Measurements from ENCODE around the gene BCL6.

DNA sequence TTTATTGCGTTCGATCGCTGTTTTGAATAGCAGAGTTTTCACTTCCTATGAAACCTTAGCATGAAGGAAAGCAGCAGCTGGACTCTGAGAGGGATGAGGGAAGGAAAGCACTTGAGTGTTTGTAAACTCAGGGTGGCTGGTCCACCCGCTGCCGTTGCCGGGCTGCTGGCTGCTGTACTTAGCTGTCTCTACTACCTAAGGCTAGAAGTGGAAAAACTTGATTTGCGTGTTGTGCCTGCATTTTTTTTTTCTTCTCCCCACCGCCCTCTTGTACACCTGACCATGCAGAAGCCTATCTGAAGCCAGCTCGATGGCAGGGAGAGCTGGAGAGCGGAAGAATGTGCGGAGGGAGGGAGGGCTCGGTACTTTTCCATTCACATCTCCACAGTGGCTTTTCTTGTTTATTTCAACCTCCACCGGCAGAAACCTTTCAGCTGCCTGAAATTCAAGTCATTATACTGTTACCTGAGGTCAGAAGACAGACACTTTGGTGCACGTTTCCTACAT, 4.8 kb upstream of the BCL6 start:
- TF ChIP-seq CTCF (conservative IDR thresholded peaks at IDR 0.05; ENCODE audit: low read depth in 2 of 2) (no peak), POLR2AphosphoS5 (IDR thresholded peaks at IDR 0.05; ENCODE audit: low read depth) (no peak), EZH2 (IDR thresholded peaks at IDR 0.05; ENCODE audit: low read depth, unreplicated experiment) (no peak), STAT1 (IDR thresholded peaks at IDR 0.05; ENCODE audit: unreplicated experiment) (no peak), ZNF114 (CRISPR knock-in tag; IDR thresholded peaks at IDR 0.05) (no peak)
- TF ChIP-seq, protein P1, sequence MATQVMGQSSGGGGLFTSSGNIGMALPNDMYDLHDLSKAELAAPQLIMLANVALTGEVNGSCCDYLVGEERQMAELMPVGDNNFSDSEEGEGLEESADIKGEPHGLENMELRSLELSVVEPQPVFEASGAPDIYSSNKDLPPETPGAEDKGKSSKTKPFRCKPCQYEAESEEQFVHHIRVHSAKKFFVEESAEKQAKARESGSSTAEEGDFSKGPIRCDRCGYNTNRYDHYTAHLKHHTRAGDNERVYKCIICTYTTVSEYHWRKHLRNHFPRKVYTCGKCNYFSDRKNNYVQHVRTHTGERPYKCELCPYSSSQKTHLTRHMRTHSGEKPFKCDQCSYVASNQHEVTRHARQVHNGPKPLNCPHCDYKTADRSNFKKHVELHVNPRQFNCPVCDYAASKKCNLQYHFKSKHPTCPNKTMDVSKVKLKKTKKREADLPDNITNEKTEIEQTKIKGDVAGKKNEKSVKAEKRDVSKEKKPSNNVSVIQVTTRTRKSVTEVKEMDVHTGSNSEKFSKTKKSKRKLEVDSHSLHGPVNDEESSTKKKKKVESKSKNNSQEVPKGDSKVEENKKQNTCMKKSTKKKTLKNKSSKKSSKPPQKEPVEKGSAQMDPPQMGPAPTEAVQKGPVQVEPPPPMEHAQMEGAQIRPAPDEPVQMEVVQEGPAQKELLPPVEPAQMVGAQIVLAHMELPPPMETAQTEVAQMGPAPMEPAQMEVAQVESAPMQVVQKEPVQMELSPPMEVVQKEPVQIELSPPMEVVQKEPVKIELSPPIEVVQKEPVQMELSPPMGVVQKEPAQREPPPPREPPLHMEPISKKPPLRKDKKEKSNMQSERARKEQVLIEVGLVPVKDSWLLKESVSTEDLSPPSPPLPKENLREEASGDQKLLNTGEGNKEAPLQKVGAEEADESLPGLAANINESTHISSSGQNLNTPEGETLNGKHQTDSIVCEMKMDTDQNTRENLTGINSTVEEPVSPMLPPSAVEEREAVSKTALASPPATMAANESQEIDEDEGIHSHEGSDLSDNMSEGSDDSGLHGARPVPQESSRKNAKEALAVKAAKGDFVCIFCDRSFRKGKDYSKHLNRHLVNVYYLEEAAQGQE (IDR thresholded peaks at IDR 0.05; ENCODE audit: unreplicated experiment): no peak
